Activated naive CD4-positive, alpha-beta T cell treated with anti-CD3 and anti-CD28 coated beads, Interleukin-2, amount 50 U/mL, for 72 hours (primary cell): Measurements from ENCODE around the gene NOS3. TPM values are rescaled to one million over a fixed set of nuclear protein-coding genes. Genes with fewer than 3 reads are reported as not detected.
A peak's percentile ranks its signal among the peaks of the same experiment; 100 is the strongest.

ENCODE experiments used
- ATAC-seq, 2 donors: fragments of 150-1000 bp; cut with Tn5 transposase; 2 replicates each; pipeline ENCODE4 v1.10.0; 2021; ENCODE audit warnings: mild to moderate bottlenecking in 2 of 2, moderate library complexity in 2 of 2
- DNase-seq, 2 donors: peaks; one replicate each; pipeline ENCODE4 v3.0.0; 2021 to 2022; ENCODE audit warnings: low spot score in 2 of 2
- H3K27ac Mint-ChIP-seq, 2 donors: one replicate each; pipeline ENCODE4 v1.8.0; 2022; ENCODE audit warnings: mild to moderate bottlenecking in 2 of 2, mixed read lengths in 2 of 2
- H3K36me3 Mint-ChIP-seq, 2 donors: one replicate each; pipeline ENCODE4 v1.8.0; 2022; ENCODE audit warnings: mixed read lengths in 2 of 2
- H3K9me3 Mint-ChIP-seq, 2 donors: one replicate each; pipeline ENCODE4 v1.8.0; 2022; ENCODE audit warnings: mixed read lengths in 2 of 2
- total RNA-seq, 2 donors: library from RNA; stranded (reverse); gene quantifications; one replicate each; pipeline ENCODE4 v1.2.3, GENCODE V29; 2022

NOS3 gene
- total RNA-seq, 2 donors from 2014 or later, result 1.8 to 12.7 TPM

- no peaks in the 10 kb centered on the region for H3K9me3 Mint-ChIP-seq
- no peaks in the 10 kb centered on the region for H3K36me3 Mint-ChIP-seq
- ATAC-seq, result no peak
- peak overlapping the region; percentile 86 to 90 for H3K27ac Mint-ChIP-seq
- DNase-seq, result no peak
Measured at GRCh38 chr7:151060416-151061212, 69.8 kb downstream of the NOS3 start.

DNA sequence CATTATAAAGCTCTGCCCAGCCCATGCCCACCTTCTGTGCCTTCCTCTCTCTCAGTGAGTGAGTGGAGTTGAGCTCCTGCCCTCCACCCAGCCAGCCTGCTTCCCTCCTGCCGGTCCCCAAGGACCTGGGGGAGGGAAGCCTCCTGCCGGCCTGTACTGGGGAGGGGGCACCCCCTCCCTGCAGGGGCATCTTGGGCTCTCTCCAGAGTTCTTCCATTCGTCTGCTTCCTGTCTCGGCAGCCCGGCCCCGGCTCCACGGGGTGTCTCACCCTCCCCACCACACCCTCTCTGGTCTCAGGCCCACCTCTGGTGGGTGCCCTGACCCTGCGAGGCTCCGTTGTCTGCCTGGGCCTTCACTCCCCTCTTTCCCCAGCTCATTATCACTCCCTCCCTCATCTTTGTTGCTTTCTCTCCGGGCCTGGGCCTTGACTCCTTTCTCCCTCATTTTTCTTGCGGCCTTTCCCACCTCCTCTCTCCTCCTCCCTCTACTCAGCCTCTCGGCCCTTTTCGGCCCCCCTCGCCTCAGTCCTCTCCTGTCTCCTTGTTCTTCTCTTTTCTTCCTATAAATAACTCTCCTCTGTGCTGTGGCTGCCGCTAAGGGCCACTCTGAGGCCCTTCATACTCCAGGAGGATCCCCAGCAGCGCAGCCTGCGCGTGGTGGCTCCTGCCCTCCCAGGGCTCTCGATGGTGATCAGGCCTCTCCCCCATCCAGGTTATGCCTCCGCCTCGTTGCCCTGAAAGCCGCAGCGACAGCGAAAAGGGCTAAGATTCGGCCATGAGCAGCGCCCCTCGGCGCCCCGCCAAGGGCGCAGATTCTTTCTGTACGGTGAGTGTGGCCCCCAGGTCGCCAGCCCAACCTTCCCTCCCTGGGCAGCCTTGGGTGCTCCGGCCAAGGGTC, 70.6 kb downstream of the NOS3 start:
- DNase-seq (no peak), ATAC-seq (no peak)
- H3K36me3 Mint-ChIP-seq, result no peaks in the 10 kb centered on the region
- peak overlapping the region; percentile 5 to 67 for H3K27ac Mint-ChIP-seq
- no peaks in the 10 kb centered on the region for H3K9me3 Mint-ChIP-seq

GRCh38 chr7:151062111-151062398, 71.2 kb downstream of the NOS3 start:
- no peak for ATAC-seq
- H3K9me3 Mint-ChIP-seq, result no peaks in the 10 kb centered on the region
- peak overlapping the region in 1 of 2 donors; percentile 67 for H3K27ac Mint-ChIP-seq

DNA sequence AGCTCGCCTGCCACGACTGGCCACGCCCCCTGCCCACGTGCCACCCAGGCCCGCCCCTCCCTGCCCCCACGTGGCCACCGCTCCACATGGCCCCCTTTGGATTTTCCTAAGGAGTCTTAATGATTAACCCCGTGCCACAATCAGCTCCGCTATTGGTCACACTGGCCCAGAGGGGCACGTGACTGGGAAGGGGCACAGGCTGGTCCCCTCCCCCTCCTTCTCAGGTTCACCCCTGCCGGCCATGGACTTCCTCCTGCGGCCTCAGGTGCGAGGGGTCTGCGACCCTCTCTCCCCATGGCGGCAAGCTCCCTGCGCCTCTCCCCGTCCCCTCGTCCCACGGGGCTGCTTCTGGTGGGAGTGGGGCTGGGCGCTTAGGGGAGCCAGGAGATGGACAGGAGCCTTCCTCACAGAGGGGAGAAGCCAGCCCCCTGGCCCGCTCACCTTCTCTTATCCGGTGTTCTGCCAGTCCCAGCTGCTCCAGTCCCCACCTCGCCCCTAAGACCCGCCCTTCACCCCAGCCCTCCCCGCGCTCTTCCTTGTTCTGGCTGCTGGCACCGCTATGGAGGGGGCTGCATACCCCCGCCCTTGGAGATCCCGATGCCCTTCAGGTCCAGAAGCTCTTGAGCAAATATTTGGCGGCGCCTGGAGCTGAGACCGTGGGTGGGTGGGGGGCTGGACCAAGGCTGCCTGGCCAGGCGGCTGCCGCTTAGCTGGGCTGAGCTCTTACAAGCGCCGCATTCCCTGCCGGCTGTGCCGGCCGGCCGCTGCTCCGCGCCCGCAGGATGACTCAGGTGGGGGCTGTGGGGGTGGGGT, 71.8 kb downstream of the NOS3 start:
- Mint-ChIP-seq H3K36me3 (no peaks in the 10 kb centered on the region), H3K9me3 (no peaks in the 10 kb centered on the region), H3K27ac (no peak overlapping the region)
- DNase-seq, result no peak
- ATAC-seq, result no peak

More at GRCh38 chr7:151062111-151062398, 71.2 kb downstream of the NOS3 start:
- DNase-seq, result no peak
- H3K36me3 Mint-ChIP-seq, result no peaks in the 10 kb centered on the region

DNA sequence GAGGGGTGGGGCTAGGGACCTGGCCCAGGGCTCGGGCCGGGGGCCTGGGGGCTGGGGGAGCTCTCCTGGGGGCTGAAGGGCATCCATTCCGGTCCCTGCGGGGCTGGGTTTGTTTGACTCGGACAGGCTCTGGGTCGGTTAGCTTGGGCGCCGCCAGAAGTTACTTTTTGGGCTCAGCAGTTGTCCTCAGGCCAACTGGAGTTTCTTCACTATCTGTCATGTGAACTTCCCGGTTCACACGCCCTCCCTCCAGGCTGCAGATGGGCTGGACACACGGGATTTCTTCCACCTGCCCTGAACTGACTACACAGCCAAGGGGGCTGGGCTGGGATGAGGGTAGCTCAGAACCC, 72.4 kb downstream of the NOS3 start:
- no peak for ATAC-seq
- H3K9me3 Mint-ChIP-seq, result no peaks in the 10 kb centered on the region
- DNase-seq, result no peak
- no peaks in the 10 kb centered on the region for H3K36me3 Mint-ChIP-seq
- H3K27ac Mint-ChIP-seq, result peak overlapping the region in 1 of 2 donors; percentile 36

Other genes starting within 250 kb of the NOS3 start
- not detected for gene TMEM176B, start 190.7 kb upstream of the NOS3 start, total RNA-seq
- gene TMEM176A, start 190.2 kb upstream of the NOS3 start, total RNA-seq, result not detected
- gene AOC1, start 138.5 kb upstream of the NOS3 start, total RNA-seq, result not detected
- under 1 TPM; 0.41 to 0.72 TPM for gene KCNH2, start 12.7 kb upstream of the NOS3 start, total RNA-seq
- 10 to 100 TPM in 1 of 2 donors, 1 to 10 TPM in 1; 1.1 to 14.9 TPM for gene ATG9B, start 33.5 kb downstream of the NOS3 start, total RNA-seq
- 10 to 100 TPM; 42.6 to 78.3 TPM for gene ABCB8, start 37.4 kb downstream of the NOS3 start, total RNA-seq
- 10 to 100 TPM in 1 of 2 donors, 1 to 10 TPM in 1; 7.6 to 19.7 TPM for gene ASIC3, start 57.5 kb downstream of the NOS3 start, total RNA-seq
- gene CDK5, start 66.9 kb downstream of the NOS3 start, total RNA-seq, result 10 to 100 TPM; 13.0 to 19.4 TPM
- gene SLC4A2, start 68.6 kb downstream of the NOS3 start, total RNA-seq, result 10 to 100 TPM; 48.9 to 99.6 TPM
- gene FASTK, start 89.8 kb downstream of the NOS3 start, total RNA-seq, result 10 to 100 TPM; 27.0 to 62.0 TPM
- 10 to 100 TPM; 25.8 to 60.5 TPM for gene TMUB1, start 92.5 kb downstream of the NOS3 start, total RNA-seq
- 10 to 100 TPM; 26.0 to 52.2 TPM for gene AGAP3, start 95.5 kb downstream of the NOS3 start, total RNA-seq
- under 1 TPM in 1 of 2 donors, not detected in 1; 0.31 TPM for gene GBX1, start 176.7 kb downstream of the NOS3 start, total RNA-seq
- gene ASB10, start 196.2 kb downstream of the NOS3 start, total RNA-seq, result not detected
- 1 to 10 TPM in 1 of 2 donors, not detected in 1; 1.2 TPM for gene H2BK1, start 219.5 kb downstream of the NOS3 start, total RNA-seq
- 10 to 100 TPM; 23.5 to 33.6 TPM for gene ABCF2, start 236.2 kb downstream of the NOS3 start, total RNA-seq
- 10 to 100 TPM; 26.7 to 29.3 TPM for gene CHPF2, start 241.5 kb downstream of the NOS3 start, total RNA-seq